ENCODE results near the gene PRIMA1. TPM values are rescaled to one million over a fixed set of nuclear protein-coding genes. Genes with fewer than 3 reads are reported as not detected.

Gene PRIMA1
- polyA plus RNA-seq, 1 of the 3 experiments (the other 2 are of a cell fraction), result 0.18 TPM

- no peak overlapping the region for H3K9ac ChIP-seq
- H3K36me3 ChIP-seq (replicated peaks in 1 of 2; ENCODE audit: control insufficient read depth in 1 of 2, insufficient read depth in 2 of 2, low read length in 1 of 2), result no peaks in the 10 kb centered on the region
- H3K4me3 ChIP-seq (ENCODE audit: low read depth in 2 of 2, low read length in 1 of 2), result no peak overlapping the region
- no peaks in the 10 kb centered on the region for H3K79me2 ChIP-seq (ENCODE audit: insufficient read depth)
- H3K4me2 ChIP-seq, result no peak overlapping the region
- no peaks in the 10 kb centered on the region for H4K20me1 ChIP-seq (ENCODE audit: insufficient read depth)
- H3K9me2 ChIP-seq, result no peaks in the 10 kb centered on the region
- DNase-seq, result no peak
- TF ChIP-seq RXRA (IDR thresholded peaks at IDR 0.05; ENCODE audit: borderline replicate concordance, low read depth), result no peak
- no peak for TF ChIP-seq MEF2A (IDR thresholded peaks at IDR 0.05; ENCODE audit: borderline replicate concordance, low read depth)
- TF ChIP-seq FOXJ3 (CRISPR knock-in tag; IDR thresholded peaks at IDR 0.05), result no peak
- TF ChIP-seq TEAD4 (IDR thresholded peaks at IDR 0.05; ENCODE audit: borderline replicate concordance, insufficient read depth), result no peak
- TF ChIP-seq TAF1 (IDR thresholded peaks at IDR 0.05; ENCODE audit: borderline replicate concordance, low read depth, low read length), result no peak
- H3F3A ChIP-seq (replicated peaks; ENCODE audit: insufficient read depth), result no peaks in the 10 kb centered on the region
- H3K4me1 ChIP-seq (ENCODE audit: control insufficient read depth in 1 of 2, insufficient read depth in 2 of 2, low read depth in 1 of 2, low read length in 1 of 2), result no peaks in the 10 kb centered on the region; a peak in 2 of 4 replicates
- ChIA-PET CTCF (interaction anchor here (0.7 to 2.2 kb wide), 3 partner anchors 12 to 217 kb away, joined by 3 to 8 read pairs (median 3); no protein-coding TSS in a partner anchor), POLR2A (no interaction called here)
- H3K27ac ChIP-seq (ENCODE audit: low read depth in 2 of 2, low read length in 1 of 2), result no peak overlapping the region
- H3K27me3 ChIP-seq (ENCODE audit: insufficient read depth), result no peaks in the 10 kb centered on the region
- H2AFZ ChIP-seq (ENCODE audit: low read depth), result no peak overlapping the region
- 25% methylated on average over 5 of the region's 5 CpGs for WGBS (ENCODE audit: low lambda C conversion rate)
- H3K9me3 ChIP-seq, result 0 out of 2 replicates have a peak, but pooled peaks cover 4% of the 10 kb centered on the region
These were observed 102.0 kb downstream of the PRIMA1 start for GRCh38 chr14:93686268-93686667.

GRCh38 chr14:93685121-93685895 lies 103.0 kb downstream of the PRIMA1 start:
- 35% methylated on average over 13 of the region's 13 CpGs for WGBS (ENCODE audit: low lambda C conversion rate)
- Histone ChIP-seq H3K9ac (no peak overlapping the region), H3K4me1 (ENCODE audit: control insufficient read depth in 1 of 2, insufficient read depth in 2 of 2, low read depth in 1 of 2, low read length in 1 of 2) (peaks cover 0 to 3% of the 10 kb centered on the region in 2 experiments; a peak in 2 of 4 replicates), H3F3A (replicated peaks; ENCODE audit: insufficient read depth) (no peaks in the 10 kb centered on the region), H3K9me3 (0 out of 2 replicates have a peak, but pooled peaks cover 4% of the 10 kb centered on the region), H2AFZ (ENCODE audit: low read depth) (no peak overlapping the region), H3K4me3 (ENCODE audit: low read depth in 2 of 2, low read length in 1 of 2) (no peak overlapping the region), H3K27me3 (ENCODE audit: insufficient read depth) (no peaks in the 10 kb centered on the region), H3K36me3 (replicated peaks in 1 of 2; ENCODE audit: control insufficient read depth in 1 of 2, insufficient read depth in 2 of 2, low read length in 1 of 2) (no peaks in the 10 kb centered on the region), H3K4me2 (no peak overlapping the region), H4K20me1 (ENCODE audit: insufficient read depth) (no peaks in the 10 kb centered on the region), H3K27ac (ENCODE audit: low read depth in 2 of 2, low read length in 1 of 2) (no peak overlapping the region), H3K79me2 (ENCODE audit: insufficient read depth) (no peaks in the 10 kb centered on the region), H3K9me2 (no peaks in the 10 kb centered on the region)
- DNase-seq, result no peak
- no peak for TF ChIP-seq FOXJ3 (CRISPR knock-in tag; IDR thresholded peaks at IDR 0.05)
- no peak for TF ChIP-seq RFX5 (IDR thresholded peaks at IDR 0.05; ENCODE audit: low read length)
- TF ChIP-seq FOXM1 (IDR thresholded peaks at IDR 0.05; ENCODE audit: low read depth), result no peak
- TF ChIP-seq EP300 (IDR thresholded peaks at IDR 0.05; ENCODE audit: borderline replicate concordance in 1 of 2, low read depth in 1 of 2, low read length in 1 of 2), result no peak
- no peak for TF ChIP-seq MEF2A (IDR thresholded peaks at IDR 0.05; ENCODE audit: borderline replicate concordance, low read depth)
- TF ChIP-seq SMC3 (IDR thresholded peaks at IDR 0.05; ENCODE audit: low read depth, low read length), result no peak
- TF ChIP-seq TAF1 (IDR thresholded peaks at IDR 0.05; ENCODE audit: borderline replicate concordance, low read depth, low read length), result no peak
- TF ChIP-seq JUND (IDR thresholded peaks at IDR 0.05), result no peak
- no peak for TF ChIP-seq CTCF (IDR thresholded peaks at IDR 0.05)
- TF ChIP-seq, protein P1, sequence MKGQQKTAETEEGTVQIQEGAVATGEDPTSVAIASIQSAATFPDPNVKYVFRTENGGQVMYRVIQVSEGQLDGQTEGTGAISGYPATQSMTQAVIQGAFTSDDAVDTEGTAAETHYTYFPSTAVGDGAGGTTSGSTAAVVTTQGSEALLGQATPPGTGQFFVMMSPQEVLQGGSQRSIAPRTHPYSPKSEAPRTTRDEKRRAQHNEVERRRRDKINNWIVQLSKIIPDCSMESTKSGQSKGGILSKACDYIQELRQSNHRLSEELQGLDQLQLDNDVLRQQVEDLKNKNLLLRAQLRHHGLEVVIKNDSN (IDR thresholded peaks at IDR 0.05; ENCODE audit: borderline replicate concordance, low read depth), result no peak
- TF ChIP-seq POLR2AphosphoS5 (IDR thresholded peaks at IDR 0.05; ENCODE audit: low read depth, low read length), result no peak
- no peak for TF ChIP-seq USF2 (IDR thresholded peaks at IDR 0.05; ENCODE audit: borderline replicate concordance, low read depth, low read length)
- TF ChIP-seq GABPA (IDR thresholded peaks at IDR 0.05; ENCODE audit: low read depth), result no peak
- no peak for TF ChIP-seq RAD21 (IDR thresholded peaks at IDR 0.05; ENCODE audit: low read length)
- no peak for TF ChIP-seq RXRA (IDR thresholded peaks at IDR 0.05; ENCODE audit: borderline replicate concordance, low read depth)
- CTCF ChIA-PET, result interaction anchor here (0.8 to 2.2 kb wide), 4 partner anchors 11 to 103 kb away, joined by 3 to 8 read pairs (median 4); partner anchors contain the start of gene PRIMA1
- POLR2A ChIA-PET, result no interaction called here

Data from SK-N-SH (cell line).